ENCODE measurements around the gene DPP10.

DNA sequence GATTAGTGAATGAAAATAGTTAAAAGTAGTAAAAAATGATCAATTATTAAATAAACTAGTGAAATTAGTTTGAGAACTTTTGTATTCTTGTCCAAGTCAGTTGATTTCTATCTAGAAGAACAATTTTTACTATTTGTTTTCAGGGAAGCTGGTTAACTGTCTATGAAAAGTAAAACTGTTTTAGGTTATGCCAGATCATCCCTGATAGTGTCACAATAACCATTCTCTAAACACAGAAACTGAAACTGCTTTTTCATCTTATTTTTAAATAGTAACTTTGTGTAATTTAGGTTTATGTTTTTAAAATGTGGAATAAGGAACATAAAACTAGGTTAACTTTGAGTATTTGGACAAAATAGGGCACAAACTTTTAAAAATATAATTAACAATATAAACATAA is 1087.2 kb downstream of the DPP10 start:
- TF ChIP-seq, protein P1, sequence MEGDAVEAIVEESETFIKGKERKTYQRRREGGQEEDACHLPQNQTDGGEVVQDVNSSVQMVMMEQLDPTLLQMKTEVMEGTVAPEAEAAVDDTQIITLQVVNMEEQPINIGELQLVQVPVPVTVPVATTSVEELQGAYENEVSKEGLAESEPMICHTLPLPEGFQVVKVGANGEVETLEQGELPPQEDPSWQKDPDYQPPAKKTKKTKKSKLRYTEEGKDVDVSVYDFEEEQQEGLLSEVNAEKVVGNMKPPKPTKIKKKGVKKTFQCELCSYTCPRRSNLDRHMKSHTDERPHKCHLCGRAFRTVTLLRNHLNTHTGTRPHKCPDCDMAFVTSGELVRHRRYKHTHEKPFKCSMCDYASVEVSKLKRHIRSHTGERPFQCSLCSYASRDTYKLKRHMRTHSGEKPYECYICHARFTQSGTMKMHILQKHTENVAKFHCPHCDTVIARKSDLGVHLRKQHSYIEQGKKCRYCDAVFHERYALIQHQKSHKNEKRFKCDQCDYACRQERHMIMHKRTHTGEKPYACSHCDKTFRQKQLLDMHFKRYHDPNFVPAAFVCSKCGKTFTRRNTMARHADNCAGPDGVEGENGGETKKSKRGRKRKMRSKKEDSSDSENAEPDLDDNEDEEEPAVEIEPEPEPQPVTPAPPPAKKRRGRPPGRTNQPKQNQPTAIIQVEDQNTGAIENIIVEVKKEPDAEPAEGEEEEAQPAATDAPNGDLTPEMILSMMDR (IDR thresholded peaks at IDR 0.05) = no peak
- TF ChIP-seq POLR2AphosphoS5 (IDR thresholded peaks at IDR 0.05) = no peak

Data from sigmoid colon (tissue), 4 donors.